Nephron (organoid): ENCODE measurements around the gene MFSD11.

ENCODE experiments used
- H3K27ac Mint-ChIP-seq, 3 experiments: 2 replicates each; pipeline ENCODE4 v1.8.0; 2020; ENCODE audit warnings: mixed read lengths in 3 of 3, mild to moderate bottlenecking in 2 of 3, moderate library complexity in 1 of 3
- H3K27me3 Mint-ChIP-seq: 2 replicates; pipeline ENCODE4 v1.8.0; 2021; ENCODE audit warnings: low read depth, mild to moderate bottlenecking, moderate library complexity, mixed read lengths
- H3K36me3 Mint-ChIP-seq: 2 replicates; pipeline ENCODE4 v1.8.0; 2020; ENCODE audit warnings: low read depth, mixed read lengths
- H3K4me1 Mint-ChIP-seq: 2 replicates; pipeline ENCODE4 v1.8.0; 2020; ENCODE audit warnings: mixed read lengths
- H3K4me3 Mint-ChIP-seq, 3 experiments: 2 replicates each; pipeline ENCODE4 v1.8.0; 2020; ENCODE audit warnings: mild to moderate bottlenecking in 3 of 3, mixed read lengths in 3 of 3, moderate library complexity in 2 of 3
- H3K9me3 Mint-ChIP-seq: 2 replicates; pipeline ENCODE4 v1.8.0; 2020; ENCODE audit warnings: mixed read lengths
- CTCF ChIP-seq, 3 experiments: fragments of 200-600 bp; sonication (generic); IDR thresholded peaks; one replicate each; pipeline ENCODE4 v1.5.0; 2021; ENCODE audit warnings: antibody characterized with exemption in 3 of 3; ENCODE audit not compliant: unreplicated experiment in 3 of 3

MFSD11 gene

DNA sequence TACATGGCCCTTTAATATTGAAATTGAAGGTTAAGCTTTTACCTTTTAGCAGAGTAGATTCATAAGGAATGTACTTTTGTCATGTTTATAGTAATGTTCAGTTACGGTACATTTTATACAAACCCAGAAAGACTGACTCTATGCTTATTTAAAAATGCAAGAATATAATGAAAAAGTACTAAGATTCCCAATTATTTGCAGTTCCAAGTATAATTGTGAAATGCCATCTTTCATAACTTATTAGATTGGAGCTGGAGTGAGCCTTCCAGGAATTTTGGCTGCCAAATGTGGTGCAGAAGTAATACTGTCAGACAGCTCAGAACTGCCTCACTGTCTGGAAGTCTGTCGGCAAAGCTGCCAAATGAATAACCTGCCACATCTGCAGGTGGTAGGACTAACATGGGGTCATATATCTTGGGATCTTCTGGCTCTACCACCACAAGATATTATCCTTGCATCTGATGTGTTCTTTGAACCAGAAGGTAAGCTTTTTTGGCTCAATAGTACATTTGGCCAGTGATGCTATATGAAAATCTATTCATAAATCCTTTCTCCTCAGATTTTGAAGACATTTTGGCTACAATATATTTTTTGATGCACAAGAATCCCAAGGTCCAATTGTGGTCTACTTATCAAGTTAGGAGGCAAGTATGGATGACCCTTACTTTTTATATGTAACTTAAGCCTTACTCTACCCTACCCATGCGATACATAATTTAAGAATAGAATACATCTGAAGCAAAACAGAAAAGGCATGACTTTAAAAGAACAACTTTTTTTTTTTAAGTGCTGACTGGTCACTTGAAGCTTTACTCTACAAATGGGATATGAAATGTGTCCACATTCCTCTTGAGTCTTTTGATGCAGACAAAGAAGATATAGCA is 4.9 kb upstream of the MFSD11 start:
- peak overlapping the region; percentile 17 to 29 (median 28) for H3K27ac Mint-ChIP-seq
- H3K36me3 Mint-ChIP-seq: peaks cover 43% of the 10 kb centered on the region
- H3K27me3 Mint-ChIP-seq: no peaks in the 10 kb centered on the region
- H3K9me3 Mint-ChIP-seq: no peaks in the 10 kb centered on the region
- TF ChIP-seq CTCF (IDR thresholded peaks at IDR 0.05; ENCODE audit: unreplicated experiment in 3 of 3): no peak
- peaks cover 34% of the 10 kb centered on the region for H3K4me1 Mint-ChIP-seq
- peak overlapping the region; percentile 97 to 99 (median 99) for H3K4me3 Mint-ChIP-seq

DNA sequence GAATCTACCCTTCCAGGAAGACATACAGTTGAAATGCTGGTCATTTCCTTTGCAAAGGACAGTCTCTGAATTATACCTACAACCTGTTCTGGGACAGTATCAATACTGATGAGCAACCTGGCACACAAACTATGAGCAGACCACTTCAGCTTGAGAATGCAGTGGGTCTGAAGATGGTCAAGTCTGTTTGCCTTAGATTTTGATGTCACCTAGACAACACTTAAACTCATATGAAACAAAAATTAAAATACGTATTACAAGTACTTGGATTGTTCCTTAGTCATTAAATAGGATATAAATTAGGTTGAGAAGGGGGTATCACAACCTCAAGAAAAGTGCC is 4.3 kb upstream of the MFSD11 start:
- Mint-ChIP-seq H3K4me3 (peak overlapping the region; percentile 97 to 99 (median 99)), H3K36me3 (peaks cover 43% of the 10 kb centered on the region), H3K9me3 (no peaks in the 10 kb centered on the region), H3K4me1 (peaks cover 35% of the 10 kb centered on the region), H3K27ac (peak overlapping the region; percentile 28 to 85 (median 30)), H3K27me3 (no peaks in the 10 kb centered on the region)
- TF ChIP-seq CTCF (IDR thresholded peaks at IDR 0.05; ENCODE audit: unreplicated experiment in 3 of 3): no peak

GRCh38 chr17:76734080-76734840 is 3.7 kb upstream of the MFSD11 start:
- H3K4me3 Mint-ChIP-seq: peak overlapping the region; percentile 97 to 99 (median 99)
- H3K27me3 Mint-ChIP-seq: no peaks in the 10 kb centered on the region
- H3K4me1 Mint-ChIP-seq: peaks cover 41% of the 10 kb centered on the region
- no peak for TF ChIP-seq CTCF (IDR thresholded peaks at IDR 0.05; ENCODE audit: unreplicated experiment in 3 of 3)
- peak overlapping the region; percentile 30 to 87 (median 85) for H3K27ac Mint-ChIP-seq
- peaks cover 43% of the 10 kb centered on the region for H3K36me3 Mint-ChIP-seq
- H3K9me3 Mint-ChIP-seq: no peaks in the 10 kb centered on the region

DNA sequence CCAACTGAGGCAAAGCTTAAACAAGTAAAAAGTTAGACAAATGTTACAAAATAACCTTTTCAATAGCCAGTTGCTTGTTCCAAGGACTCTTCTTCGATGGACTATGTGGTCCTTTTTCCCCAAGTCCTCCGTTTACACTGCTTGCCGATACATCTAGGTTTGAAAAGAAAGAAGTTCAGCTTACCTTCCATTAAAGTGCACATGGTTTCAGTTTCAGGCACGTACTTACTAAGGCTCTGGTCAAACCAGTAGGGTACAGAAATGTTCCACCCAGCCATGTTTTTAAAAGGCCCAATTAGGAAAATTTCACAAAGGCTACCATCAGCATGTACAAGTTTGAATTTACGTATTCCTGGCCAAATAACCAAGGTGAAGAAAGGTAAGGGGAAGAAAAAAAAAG is 2.9 kb upstream of the MFSD11 start:
- H3K9me3 Mint-ChIP-seq: no peaks in the 10 kb centered on the region
- H3K27ac Mint-ChIP-seq: peak overlapping the region; percentile 87 to 97 (median 92)
- peaks cover 48% of the 10 kb centered on the region for H3K4me1 Mint-ChIP-seq
- TF ChIP-seq CTCF (IDR thresholded peaks at IDR 0.05; ENCODE audit: unreplicated experiment in 3 of 3): no peak
- H3K4me3 Mint-ChIP-seq: peak overlapping the region; percentile 97 to 99 (median 99)
- peaks cover 43% of the 10 kb centered on the region for H3K36me3 Mint-ChIP-seq
- H3K27me3 Mint-ChIP-seq: no peaks in the 10 kb centered on the region

DNA sequence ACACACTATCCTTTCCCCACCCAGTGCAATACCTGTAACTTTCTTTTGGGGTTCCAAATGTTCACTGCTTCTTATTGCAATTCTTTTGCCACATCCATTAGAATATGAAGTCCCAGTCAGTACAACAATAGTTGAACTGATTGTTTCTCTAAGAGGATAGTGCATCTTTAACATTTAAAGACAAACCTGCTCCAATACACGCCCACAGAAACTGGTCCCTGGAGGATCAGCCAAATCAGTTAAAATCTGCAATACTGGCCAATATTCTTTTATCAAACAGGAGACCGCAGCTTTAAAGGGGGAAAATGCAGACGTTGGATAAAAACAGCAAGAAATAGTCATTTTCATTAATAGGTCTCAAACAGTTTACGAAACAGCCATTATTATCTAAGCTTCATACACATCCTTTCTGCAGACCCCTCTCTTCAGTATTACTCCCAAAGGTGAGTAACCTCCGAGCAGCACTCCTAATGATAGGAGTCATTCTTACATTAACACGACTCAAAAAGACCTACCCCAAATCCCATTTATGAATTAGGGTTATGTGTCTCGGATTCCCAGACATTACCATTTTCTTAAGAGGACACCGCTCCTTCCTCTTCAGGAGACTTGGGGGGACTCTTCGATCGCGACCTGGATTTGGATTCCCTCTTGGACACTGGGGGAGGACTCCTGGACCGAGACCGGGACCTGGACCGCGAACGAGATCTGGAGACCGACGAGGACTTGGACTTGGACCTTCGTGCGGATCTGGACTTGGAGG is 2.2 kb upstream of the MFSD11 start:
- TF ChIP-seq CTCF (IDR thresholded peaks at IDR 0.05; ENCODE audit: unreplicated experiment in 3 of 3): no peak
- H3K36me3 Mint-ChIP-seq: peaks cover 43% of the 10 kb centered on the region
- H3K27ac Mint-ChIP-seq: peak overlapping the region; percentile 92 to 99 (median 97)
- peak overlapping the region; percentile 97 to 99 (median 99) for H3K4me3 Mint-ChIP-seq
- no peaks in the 10 kb centered on the region for H3K9me3 Mint-ChIP-seq
- no peaks in the 10 kb centered on the region for H3K27me3 Mint-ChIP-seq
- H3K4me1 Mint-ChIP-seq: peaks cover 55% of the 10 kb centered on the region
